ENCODE measurements around the gene LEFTY1. TPM values are rescaled to one million over a fixed set of nuclear protein-coding genes. Genes with fewer than 3 reads are reported as not detected.

LEFTY1 gene, protein sequence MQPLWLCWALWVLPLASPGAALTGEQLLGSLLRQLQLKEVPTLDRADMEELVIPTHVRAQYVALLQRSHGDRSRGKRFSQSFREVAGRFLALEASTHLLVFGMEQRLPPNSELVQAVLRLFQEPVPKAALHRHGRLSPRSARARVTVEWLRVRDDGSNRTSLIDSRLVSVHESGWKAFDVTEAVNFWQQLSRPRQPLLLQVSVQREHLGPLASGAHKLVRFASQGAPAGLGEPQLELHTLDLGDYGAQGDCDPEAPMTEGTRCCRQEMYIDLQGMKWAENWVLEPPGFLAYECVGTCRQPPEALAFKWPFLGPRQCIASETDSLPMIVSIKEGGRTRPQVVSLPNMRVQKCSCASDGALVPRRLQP
- total RNA-seq (2022; extraction: Qiagen RNA extraction; ENCODE audit: low read depth), result 0.49 to 0.76 TPM (median 0.55 TPM) in 5 replicates

DNA sequence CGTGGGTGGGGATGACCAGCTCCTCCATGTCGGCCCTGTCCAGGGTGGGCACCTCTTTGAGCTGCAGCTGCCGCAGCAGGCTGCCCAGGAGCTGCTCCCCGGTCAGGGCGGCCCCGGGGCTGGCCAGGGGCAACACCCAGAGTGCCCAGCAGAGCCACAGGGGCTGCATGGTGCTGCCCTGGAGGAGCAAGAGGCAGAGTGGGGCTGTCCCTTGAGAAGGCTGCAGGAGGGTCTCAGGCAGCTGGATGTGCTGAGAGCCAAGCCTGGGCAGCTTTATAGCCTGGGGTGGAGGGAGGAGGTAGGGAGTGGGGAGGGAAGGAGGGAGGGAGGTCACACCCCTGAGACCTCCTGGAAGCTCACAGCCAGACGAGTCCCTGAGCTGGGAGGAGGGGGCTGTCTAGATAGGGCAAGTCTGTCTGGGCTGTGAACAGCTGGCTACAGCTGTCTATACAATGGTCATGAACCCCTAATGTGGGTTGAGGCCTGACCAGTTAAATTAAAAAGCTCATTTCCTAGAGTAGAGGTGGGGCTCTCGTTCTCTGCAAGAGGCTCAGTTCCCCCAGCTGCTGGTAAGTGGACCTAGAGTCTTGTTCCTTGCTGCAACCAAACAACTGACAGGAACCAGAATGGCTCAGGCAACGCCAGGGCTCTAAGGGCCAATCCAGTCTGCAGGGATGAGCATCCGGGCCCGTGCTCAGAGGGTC lies at the start of gene LEFTY1:
Gene LEFTY1 (minus strand): TSS at position 249 of the 704 bp plus-strand sequence. CDS start 80 bp downstream, at position 169.

DNA sequence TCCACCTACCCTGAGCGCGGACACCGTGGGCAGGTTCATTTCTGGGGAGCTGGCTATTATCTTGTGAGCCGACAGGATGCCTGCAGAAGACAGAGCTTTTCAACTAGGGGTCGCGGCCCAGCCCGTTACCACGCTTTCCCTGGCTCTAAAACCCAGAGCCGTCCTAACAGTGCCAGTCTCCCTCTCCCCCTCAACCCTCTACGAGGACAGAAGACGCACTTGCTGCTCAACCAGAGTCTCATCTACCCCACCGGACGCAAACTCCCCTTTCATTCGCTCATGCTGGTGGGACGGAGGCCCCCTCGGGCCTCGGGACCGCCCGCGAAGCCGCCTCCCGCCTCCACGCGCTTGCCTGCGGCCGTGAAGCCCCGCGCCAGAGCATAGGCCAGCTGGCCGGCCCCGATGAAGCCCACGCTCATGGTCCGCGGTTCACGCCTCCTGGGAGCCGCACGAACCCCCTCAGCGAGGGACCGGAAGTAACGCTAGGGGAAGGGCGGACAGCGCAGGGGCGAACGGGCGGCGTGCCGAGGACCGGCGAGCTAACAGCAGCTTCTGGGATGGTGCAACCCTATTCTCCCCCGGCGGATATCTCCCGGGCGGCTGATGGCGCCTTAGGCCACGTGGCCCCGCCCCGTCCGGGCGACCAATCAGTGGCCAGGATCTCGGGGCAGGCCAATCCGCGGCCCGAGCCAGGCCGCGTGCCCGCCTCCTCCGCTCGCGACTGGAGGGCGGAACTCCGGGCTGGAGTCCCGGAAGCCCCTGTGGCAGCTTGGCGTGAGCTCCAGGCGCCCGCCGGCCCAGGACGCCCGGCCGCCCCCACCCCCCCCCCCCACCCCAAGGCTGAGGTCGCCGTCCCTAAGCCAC lies 35.0 kb upstream of the LEFTY1 start, which contains the start of gene PYCR2:
Gene PYCR2 (minus strand): TSS at position 559 of the 864 bp plus-strand sequence. CDS start 140 bp downstream, at position 419.

DNA sequence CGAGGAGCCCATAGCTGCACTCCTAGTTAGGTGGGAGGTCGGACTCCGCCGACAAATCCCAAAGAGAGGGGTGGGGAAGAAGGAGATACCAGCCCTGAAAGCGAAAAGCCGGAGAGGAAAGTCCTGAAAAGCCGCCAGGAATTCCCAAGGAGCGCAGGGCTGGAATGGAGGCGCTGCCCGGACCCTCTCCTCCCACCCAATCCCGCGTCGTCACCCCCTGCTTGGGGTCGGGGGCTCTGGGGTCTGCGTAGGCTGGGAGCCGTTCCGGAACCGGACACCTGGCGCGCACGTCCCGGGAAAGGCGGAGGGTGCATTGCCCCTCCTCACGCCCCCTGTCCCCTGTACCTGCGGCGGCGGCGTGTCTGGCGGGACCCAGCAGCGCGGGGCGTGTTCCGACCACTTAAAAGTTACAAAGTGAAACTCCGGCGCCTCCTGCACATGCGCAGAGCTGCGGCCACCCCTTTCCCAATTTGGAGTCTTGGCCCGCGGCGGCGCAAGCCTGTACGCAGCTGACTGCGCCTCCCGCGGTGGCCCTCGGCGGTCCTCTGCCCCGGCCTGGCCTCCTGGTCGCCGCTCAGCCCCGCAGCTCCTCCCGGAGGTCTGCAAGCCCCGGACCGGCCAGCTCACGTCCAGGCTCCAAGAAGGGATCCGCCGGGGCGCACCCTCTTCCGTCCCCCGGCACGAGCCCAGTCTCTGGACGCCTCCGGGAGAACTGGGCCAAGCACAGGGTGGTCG lies 6.8 kb downstream of the LEFTY1 start, which contains the start of gene TMEM63A:
Gene TMEM63A (minus strand): TSS at position 422 of the 735 bp plus-strand sequence. CDS start 4,800 bp downstream, outside the sequence.

Other genes starting within 250 kb of the LEFTY1 start
- 58.0 to 98.7 TPM (median 83.0 TPM) in 5 replicates for gene ENAH, start 236.0 kb downstream of the LEFTY1 start, total RNA-seq (2022; extraction: Qiagen RNA extraction; ENCODE audit: low read depth)
- gene SRP9, start 111.3 kb downstream of the LEFTY1 start, total RNA-seq (2022; extraction: Qiagen RNA extraction; ENCODE audit: low read depth), result 208 to 440 TPM (median 227 TPM) in 5 replicates
- gene EPHX1, start 79.0 kb downstream of the LEFTY1 start, total RNA-seq (2022; extraction: Qiagen RNA extraction; ENCODE audit: low read depth), result 198 to 253 TPM (median 220 TPM) in 5 replicates
- 3.1 to 7.8 TPM (median 6.5 TPM) in 5 replicates for gene TMEM63A, start 6.8 kb downstream of the LEFTY1 start, total RNA-seq (2022; extraction: Qiagen RNA extraction; ENCODE audit: low read depth)
- gene PYCR2, start 35.1 kb upstream of the LEFTY1 start, total RNA-seq (2022; extraction: Qiagen RNA extraction; ENCODE audit: low read depth), result 39.4 to 61.6 TPM (median 55.7 TPM) in 5 replicates
- gene LEFTY2, start 52.1 kb upstream of the LEFTY1 start, total RNA-seq (2022; extraction: Qiagen RNA extraction; ENCODE audit: low read depth), result not detected in 5 replicates
- gene SDE2, start 110.2 kb upstream of the LEFTY1 start, total RNA-seq (2022; extraction: Qiagen RNA extraction; ENCODE audit: low read depth), result 6.4 to 9.6 TPM (median 8.4 TPM) in 5 replicates
- 359 to 479 TPM (median 396 TPM) in 5 replicates for gene H3-3A, start 173.6 kb upstream of the LEFTY1 start, total RNA-seq (2022; extraction: Qiagen RNA extraction; ENCODE audit: low read depth)

All from A549 treated with ZK216348 at 1 μM for 4 hours (cell line).